GM12878 (cell line): ENCODE results near the gene TPCN1. TPM values are rescaled to one million over a fixed set of nuclear protein-coding genes. Genes with fewer than 3 reads are reported as not detected.

ENCODE experiments used
- ATAC-seq: fragments of 200-7000 bp; cut with Tn5 transposase; 3 replicates; pipeline ENCODE4 v1.9.1; 2020; ENCODE audit warnings: mild to moderate bottlenecking, moderate library complexity
- BruUV-seq: library from RNA; stranded (reverse); fragments of 400-500 nt; replicated peaks from 2 replicates; lab custom pipeline; 2021; lab: Mats Ljungman, UMichigan
- CTCF ChIA-PET: fragments of 300-600 bp; sonication (Branson Sonifier 250); formaldehyde crosslinking; extraction: SDS; loops from one replicate; lab custom pipeline; 2021; ENCODE audit warnings: inconsistent platforms; lab: Yijun Ruan, JAX
- POLR2A ChIA-PET: fragments of 350-600 bp; formaldehyde crosslinking; extraction: SDS; loops from one replicate; lab custom pipeline; 2021; ENCODE audit warnings: inconsistent platforms; lab: Charles Lee
- RAD21 ChIA-PET: fragments of 300-600 bp; sonication (Branson Sonifier 250); formaldehyde crosslinking; loops from one replicate; lab custom pipeline; 2023; ENCODE audit warnings: antibody characterized with exemption; ENCODE audit not compliant: unreplicated experiment; lab: Charles Lee
- SMC1A ChIA-PET: fragments of 300-600 bp; sonication (Branson Sonifier 250); formaldehyde crosslinking; loops from one replicate; lab custom pipeline; 2023; ENCODE audit not compliant: unreplicated experiment, uncharacterized antibody; lab: Charles Lee
- DNase-seq: peaks from one replicate; pipeline ENCODE4 v3.0.0-alpha.2; 2011; ENCODE audit warnings: low read depth, low spot score
- FAIRE-seq: peaks from 3 replicates; lab custom pipeline; 2011; peaks lifted over from hg19 to GRCh38; lab: Jason Lieb, UNC
- H2AFZ ChIP-seq: 2 replicates; pipeline ENCODE4 v1.6.0; 2011; ENCODE audit warnings: low read depth, low read length, control low read depth; ENCODE audit not compliant: control insufficient read depth
- H3K27ac ChIP-seq: 2 replicates; pipeline ENCODE4 v1.5.1; 2011; ENCODE audit warnings: control low read depth; ENCODE audit not compliant: control insufficient read depth, insufficient read depth
- H3K27me3 ChIP-seq, 2 experiments: replicated peaks in 1 of 2; 2 replicates each; pipeline versions ENCODE4 v1.6.0 to v1.6.1; 2011; ENCODE audit warnings: low read length in 1 of 2; ENCODE audit not compliant: control insufficient read depth in 2 of 2, insufficient read depth in 2 of 2
- H3K36me3 ChIP-seq, 2 experiments: 2 replicates each; pipeline ENCODE4 v1.5.1; 2011; ENCODE audit warnings: low read length in 1 of 2; ENCODE audit not compliant: control insufficient read depth in 2 of 2, insufficient read depth in 2 of 2
- H3K4me1 ChIP-seq: 2 replicates; pipeline ENCODE4 v1.6.1; 2011; ENCODE audit warnings: mild to moderate bottlenecking, low read length, moderate library complexity, mixed read lengths; ENCODE audit not compliant: control insufficient read depth, insufficient read depth
- H3K4me2 ChIP-seq: 2 replicates; pipeline ENCODE4 v1.6.0; 2011; ENCODE audit warnings: control low read depth; ENCODE audit not compliant: control insufficient read depth, insufficient read depth
- H3K4me3 ChIP-seq: fragments of 200-600 bp; sonication (generic); 2 replicates; pipeline ENCODE4 v1.5.1; 2016
- H3K79me2 ChIP-seq: 2 replicates; pipeline ENCODE4 v1.6.0; 2011; ENCODE audit warnings: low read length; ENCODE audit not compliant: control insufficient read depth, insufficient read depth
- H3K9ac ChIP-seq: 2 replicates; pipeline ENCODE4 v1.8.0; 2011; ENCODE audit warnings: low read length, control low read depth, mixed read lengths; ENCODE audit not compliant: control insufficient read depth, insufficient read depth
- H3K9me3 ChIP-seq: replicated peaks from 3 replicates; pipeline ENCODE4 v1.5.1; 2011; ENCODE audit warnings: mild to moderate bottlenecking, low read length; ENCODE audit not compliant: control insufficient read depth, insufficient read depth
- H4K20me1 ChIP-seq: 2 replicates; pipeline ENCODE4 v1.6.0; 2011; ENCODE audit not compliant: control insufficient read depth, insufficient read depth
- DPF2 ChIP-seq: fragments of 450-650 bp; IDR thresholded peaks from 2 replicates; pipeline ENCODE4 v1.6.1; 2017; ENCODE audit warnings: mild to moderate bottlenecking
- HDAC6 ChIP-seq: fragments of 200-600 bp; sonication (generic); IDR thresholded peaks from one replicate; pipeline ENCODE4 v1.8.0; 2017; ENCODE audit warnings: antibody characterized with exemption; ENCODE audit not compliant: unreplicated experiment
- IRF4 ChIP-seq: IDR thresholded peaks from 2 replicates; pipeline ENCODE4 v1.6.1; 2011; ENCODE audit warnings: low read depth, low read length
- MXI1 ChIP-seq: fragments of 150-350 bp; IDR thresholded peaks from 2 replicates; pipeline ENCODE4 v1.6.1; 2011; ENCODE audit warnings: low read depth, mild to moderate bottlenecking, inconsistent platforms, low read length, improper control_type of control experiment
- MYB ChIP-seq: fragments of 150-350 bp; IDR thresholded peaks from 2 replicates; pipeline ENCODE4 v1.6.1; 2014; ENCODE audit warnings: mild to moderate bottlenecking, low read depth, low read length, borderline replicate concordance
- MYC ChIP-seq: IDR thresholded peaks from 2 replicates; pipeline ENCODE4 v1.6.1; 2011; ENCODE audit warnings: mild to moderate bottlenecking, low read length, moderate library complexity, inconsistent platforms; ENCODE audit not compliant: insufficient read depth, insufficient replicate concordance, insufficient read length, severe bottlenecking
- NFYB ChIP-seq: IDR thresholded peaks from 2 replicates; pipeline ENCODE4 v1.6.1; 2011; ENCODE audit warnings: low read depth, mild to moderate bottlenecking, low read length, improper control_type of control experiment, moderate library complexity; ENCODE audit not compliant: insufficient read depth
- TBL1XR1 ChIP-seq: IDR thresholded peaks from 2 replicates; pipeline ENCODE4 v1.6.1; 2012; ENCODE audit warnings: low read depth, low read length, improper control_type of control experiment
- WGBS: methylation state at CpG from one replicate; pipeline ENCODE4 v1.1.6; 2016; ENCODE audit warnings: low lambda C conversion rate; ENCODE audit not compliant: insufficient replicate concordance, insufficient coverage; ENCODE audit errors: missing lambda C conversion rate; 5-methylcytosine and 5-hydroxymethylcytosine counted together
- in situ Hi-C: fragments of 300-500 bp; cut with MboI; formaldehyde crosslinking; loops from 9 replicates; pipeline ENCODE4 v1.14.3; 2018; ENCODE audit warnings: mixed read lengths
- intact Hi-C: fragments of 100-400 bp; cut with micrococcal nuclease; formaldehyde crosslinking; loops from one replicate; pipeline ENCODE4 v1.14.2; 2022; ENCODE audit not compliant: unreplicated experiment
- polyA plus RNA-seq, 11 experiments: library from polyadenylated mRNA; depleted of rRNA in 4 of 11; unstranded in 6 of 11; stranded (reverse) in 5 of 11; fragments of >200 nt; fragmentation: Nextera tagmentation in 4 of 11; fragmentation: Illumina TruSeq in 1 of 11; extraction: Ambion mirVana in 4 of 11; extraction: Trizol in 1 of 11; gene quantifications; 1 replicate in 1 of 11; 2 replicates in 10 of 11; pipeline versions ENCODE4 v1.2.1 to v1.2.3, GENCODE V29; 2011 to 2016; ENCODE audit warnings: inconsistent platforms in 2 of 11, missing spikeins in 2 of 11, low read depth in 1 of 11
- total RNA-seq, 4 experiments: library from RNA; depleted of rRNA in 3 of 4; stranded (reverse); fragments of >200 nt in 3 of 4; fragmentation: Illumina TruSeq in 1 of 4; extraction: Trizol in 1 of 4; gene quantifications; 2 replicates each; pipeline versions ENCODE4 v1.2.1 to v1.2.3, GENCODE V29; 2013 to 2021
- TF ChIP-seq, protein P1 (sequence below): IDR thresholded peaks from 2 replicates; pipeline ENCODE4 v1.6.1; 2012; ENCODE audit warnings: low read length, inconsistent platforms
- TF ChIP-seq, protein P2 (sequence below): IDR thresholded peaks from 2 replicates; pipeline ENCODE4 v1.6.1; 2012; ENCODE audit warnings: mild to moderate bottlenecking, low read depth, low read length

Gene TPCN1
- total and polyA plus RNA-seq, 10 of the 15 experiments (the other 5 are each of a cell fraction or from before 2014, with no cell fraction given), result 0.79 to 30.9 (median 19.4) TPM

DNA sequence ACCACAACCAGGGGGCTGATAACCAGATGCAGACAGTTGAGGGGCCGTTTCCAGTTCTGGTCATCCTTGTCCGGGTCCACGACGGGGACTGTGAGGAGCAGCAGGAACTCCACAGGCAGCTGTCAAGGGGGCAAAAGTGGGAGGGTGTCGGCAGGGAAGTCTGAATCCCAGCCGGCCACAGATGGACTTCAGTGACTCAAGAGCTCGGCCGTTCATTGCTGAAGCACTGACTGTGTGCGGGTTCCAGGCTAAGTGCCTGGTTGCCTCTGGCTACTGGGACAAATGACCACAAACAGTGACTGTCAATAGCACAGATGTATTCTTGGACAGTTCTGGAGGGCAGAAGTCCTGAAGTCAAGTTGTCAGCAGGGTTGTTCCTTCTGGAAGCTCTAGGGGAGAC is 94.1 kb downstream of the TPCN1 start:
- intact Hi-C loops, result loop anchor here (10.0 kb wide), 1 partner anchor 599 kb away; no protein-coding TSS in a partner anchor
- ATAC-seq (no peak), DNase-seq (no peak), FAIRE-seq (no peak)
- peaks cover 0 to 2% of the 10 kb centered on the region in 2 experiments for H3K36me3 ChIP-seq
- H3K27ac ChIP-seq, result no peak overlapping the region
- ChIA-PET SMC1A (interaction anchor here (0.9 to 1.3 kb wide), 2 partner anchors 10 to 107 kb away, joined by 3 read pairs; no protein-coding TSS in a partner anchor), RAD21 (no interaction called here), POLR2A (interaction anchor here (0.6 to 2.2 kb wide), 3 partner anchors 11 to 120 kb away, joined by 3 to 6 read pairs (median 3); no protein-coding TSS in a partner anchor), CTCF (interaction anchor here (1.0 to 2.0 kb wide), 3 partner anchors 107 to 147 kb away, joined by 3 to 6 read pairs (median 4); partner anchors contain the start of gene SDSL)
- H3K9ac ChIP-seq, result no peak overlapping the region
- H3K4me3 ChIP-seq, result no peak overlapping the region
- BruUV-seq, result no TSS peak
- TF ChIP-seq MYB, result no peak
- TF ChIP-seq NFYB, result no peak
- TF ChIP-seq, protein P1, sequence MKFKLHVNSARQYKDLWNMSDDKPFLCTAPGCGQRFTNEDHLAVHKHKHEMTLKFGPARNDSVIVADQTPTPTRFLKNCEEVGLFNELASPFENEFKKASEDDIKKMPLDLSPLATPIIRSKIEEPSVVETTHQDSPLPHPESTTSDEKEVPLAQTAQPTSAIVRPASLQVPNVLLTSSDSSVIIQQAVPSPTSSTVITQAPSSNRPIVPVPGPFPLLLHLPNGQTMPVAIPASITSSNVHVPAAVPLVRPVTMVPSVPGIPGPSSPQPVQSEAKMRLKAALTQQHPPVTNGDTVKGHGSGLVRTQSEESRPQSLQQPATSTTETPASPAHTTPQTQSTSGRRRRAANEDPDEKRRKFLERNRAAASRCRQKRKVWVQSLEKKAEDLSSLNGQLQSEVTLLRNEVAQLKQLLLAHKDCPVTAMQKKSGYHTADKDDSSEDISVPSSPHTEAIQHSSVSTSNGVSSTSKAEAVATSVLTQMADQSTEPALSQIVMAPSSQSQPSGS, result no peak
- no peak for TF ChIP-seq IRF4
- TF ChIP-seq TBL1XR1, result no peak
- TF ChIP-seq, protein P2, sequence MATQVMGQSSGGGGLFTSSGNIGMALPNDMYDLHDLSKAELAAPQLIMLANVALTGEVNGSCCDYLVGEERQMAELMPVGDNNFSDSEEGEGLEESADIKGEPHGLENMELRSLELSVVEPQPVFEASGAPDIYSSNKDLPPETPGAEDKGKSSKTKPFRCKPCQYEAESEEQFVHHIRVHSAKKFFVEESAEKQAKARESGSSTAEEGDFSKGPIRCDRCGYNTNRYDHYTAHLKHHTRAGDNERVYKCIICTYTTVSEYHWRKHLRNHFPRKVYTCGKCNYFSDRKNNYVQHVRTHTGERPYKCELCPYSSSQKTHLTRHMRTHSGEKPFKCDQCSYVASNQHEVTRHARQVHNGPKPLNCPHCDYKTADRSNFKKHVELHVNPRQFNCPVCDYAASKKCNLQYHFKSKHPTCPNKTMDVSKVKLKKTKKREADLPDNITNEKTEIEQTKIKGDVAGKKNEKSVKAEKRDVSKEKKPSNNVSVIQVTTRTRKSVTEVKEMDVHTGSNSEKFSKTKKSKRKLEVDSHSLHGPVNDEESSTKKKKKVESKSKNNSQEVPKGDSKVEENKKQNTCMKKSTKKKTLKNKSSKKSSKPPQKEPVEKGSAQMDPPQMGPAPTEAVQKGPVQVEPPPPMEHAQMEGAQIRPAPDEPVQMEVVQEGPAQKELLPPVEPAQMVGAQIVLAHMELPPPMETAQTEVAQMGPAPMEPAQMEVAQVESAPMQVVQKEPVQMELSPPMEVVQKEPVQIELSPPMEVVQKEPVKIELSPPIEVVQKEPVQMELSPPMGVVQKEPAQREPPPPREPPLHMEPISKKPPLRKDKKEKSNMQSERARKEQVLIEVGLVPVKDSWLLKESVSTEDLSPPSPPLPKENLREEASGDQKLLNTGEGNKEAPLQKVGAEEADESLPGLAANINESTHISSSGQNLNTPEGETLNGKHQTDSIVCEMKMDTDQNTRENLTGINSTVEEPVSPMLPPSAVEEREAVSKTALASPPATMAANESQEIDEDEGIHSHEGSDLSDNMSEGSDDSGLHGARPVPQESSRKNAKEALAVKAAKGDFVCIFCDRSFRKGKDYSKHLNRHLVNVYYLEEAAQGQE, result no peak
- TF ChIP-seq HDAC6, result no peak
- TF ChIP-seq DPF2, result no peak
- no peak for TF ChIP-seq MXI1
- TF ChIP-seq MYC, result no peak
- 80% methylated on average over 9 of the region's 9 CpGs for WGBS
- H3K4me2 ChIP-seq, result no peak overlapping the region
- no peaks in the 10 kb centered on the region for H3K27me3 ChIP-seq
- H3K79me2 ChIP-seq, result no peaks in the 10 kb centered on the region
- H3K4me1 ChIP-seq, result no peaks in the 10 kb centered on the region
- no peaks in the 10 kb centered on the region for H3K9me3 ChIP-seq
- in situ Hi-C loops, result no loop called here
- no peaks in the 10 kb centered on the region for H4K20me1 ChIP-seq
- no peak overlapping the region for H2AFZ ChIP-seq
